Measurements from ENCODE around the gene PRKCA.
A peak's percentile ranks its signal among the peaks of the same experiment; 100 is the strongest.
"Not testable (repeated sequence)": the region's sequence is repeated elsewhere in the genome, so short reads cannot be mapped to it uniquely, and the experiment has no call there.

Gene PRKCA

GRCh38 chr17:66381701-66382362, 79.4 kb downstream of the PRKCA start:
- no peak for DNase-seq

GRCh38 chr17:66383333-66383732, 80.9 kb downstream of the PRKCA start:
- DNase-seq = no peak

- DNase-seq = no peak
These were observed 84.3 kb downstream of the PRKCA start for GRCh38 chr17:66386498-66387351.

- peak in 1 of 56 donors; percentile 27 for DNase-seq
These were observed 85.1 kb downstream of the PRKCA start for GRCh38 chr17:66387392-66387981.

- DNase-seq = no peak
These were observed 90.5 kb downstream of the PRKCA start for GRCh38 chr17:66392783-66393437.

GRCh38 chr17:66395961-66396360, 93.5 kb downstream of the PRKCA start:
- no peak for DNase-seq

GRCh38 chr17:66397486-66397885, 95.1 kb downstream of the PRKCA start:
- no peak for DNase-seq

GRCh38 chr17:66398059-66398458, 95.6 kb downstream of the PRKCA start:
- DNase-seq = no peak

GRCh38 chr17:66398617-66399016, 96.2 kb downstream of the PRKCA start:
- DNase-seq = peak in 6 of 56 donors; percentile 1 to 21 (median 9)

- no peak for DNase-seq
These were observed 97.0 kb downstream of the PRKCA start for GRCh38 chr17:66399441-66399840.

- not testable (repeated sequence) for DNase-seq
These were observed 97.8 kb downstream of the PRKCA start for GRCh38 chr17:66400041-66400688.

- DNase-seq = no peak
These were observed 98.3 kb downstream of the PRKCA start for GRCh38 chr17:66400698-66401097.

GRCh38 chr17:66401364-66401763, 99.0 kb downstream of the PRKCA start:
- DNase-seq = no peak

GRCh38 chr17:66403846-66404556, 101.6 kb downstream of the PRKCA start:
- no peak for DNase-seq

- DNase-seq = peak in 1 of 56 donors; percentile 10
These were observed 103.6 kb downstream of the PRKCA start for GRCh38 chr17:66405836-66406677.

GRCh38 chr17:66406701-66407644, 104.6 kb downstream of the PRKCA start:
- no peak for DNase-seq

- no peak for DNase-seq
These were observed 105.5 kb downstream of the PRKCA start for GRCh38 chr17:66407864-66408263.

- DNase-seq = no peak
These were observed 109.1 kb downstream of the PRKCA start for GRCh38 chr17:66411520-66411919.
